ENCODE measurements around the gene DCST2.

- no peak for TF ChIP-seq CTCF (IDR thresholded peaks at IDR 0.05)
- TF ChIP-seq EP300 (IDR thresholded peaks at IDR 0.05; ENCODE audit: borderline replicate concordance in 1 of 2, low read depth in 1 of 2, low read length in 1 of 2), result no peak
- TF ChIP-seq, protein P1, sequence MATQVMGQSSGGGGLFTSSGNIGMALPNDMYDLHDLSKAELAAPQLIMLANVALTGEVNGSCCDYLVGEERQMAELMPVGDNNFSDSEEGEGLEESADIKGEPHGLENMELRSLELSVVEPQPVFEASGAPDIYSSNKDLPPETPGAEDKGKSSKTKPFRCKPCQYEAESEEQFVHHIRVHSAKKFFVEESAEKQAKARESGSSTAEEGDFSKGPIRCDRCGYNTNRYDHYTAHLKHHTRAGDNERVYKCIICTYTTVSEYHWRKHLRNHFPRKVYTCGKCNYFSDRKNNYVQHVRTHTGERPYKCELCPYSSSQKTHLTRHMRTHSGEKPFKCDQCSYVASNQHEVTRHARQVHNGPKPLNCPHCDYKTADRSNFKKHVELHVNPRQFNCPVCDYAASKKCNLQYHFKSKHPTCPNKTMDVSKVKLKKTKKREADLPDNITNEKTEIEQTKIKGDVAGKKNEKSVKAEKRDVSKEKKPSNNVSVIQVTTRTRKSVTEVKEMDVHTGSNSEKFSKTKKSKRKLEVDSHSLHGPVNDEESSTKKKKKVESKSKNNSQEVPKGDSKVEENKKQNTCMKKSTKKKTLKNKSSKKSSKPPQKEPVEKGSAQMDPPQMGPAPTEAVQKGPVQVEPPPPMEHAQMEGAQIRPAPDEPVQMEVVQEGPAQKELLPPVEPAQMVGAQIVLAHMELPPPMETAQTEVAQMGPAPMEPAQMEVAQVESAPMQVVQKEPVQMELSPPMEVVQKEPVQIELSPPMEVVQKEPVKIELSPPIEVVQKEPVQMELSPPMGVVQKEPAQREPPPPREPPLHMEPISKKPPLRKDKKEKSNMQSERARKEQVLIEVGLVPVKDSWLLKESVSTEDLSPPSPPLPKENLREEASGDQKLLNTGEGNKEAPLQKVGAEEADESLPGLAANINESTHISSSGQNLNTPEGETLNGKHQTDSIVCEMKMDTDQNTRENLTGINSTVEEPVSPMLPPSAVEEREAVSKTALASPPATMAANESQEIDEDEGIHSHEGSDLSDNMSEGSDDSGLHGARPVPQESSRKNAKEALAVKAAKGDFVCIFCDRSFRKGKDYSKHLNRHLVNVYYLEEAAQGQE (IDR thresholded peaks at IDR 0.05; ENCODE audit: low read depth, low read length), result no peak
These were observed 49.5 kb upstream of the DCST2 start for GRCh38 chr1:155083052-155083541.
